Superior temporal gyrus (tissue), 1 donor: ENCODE results near the gene ENOSF1.
"Not testable (repeated sequence)": the region's sequence is repeated elsewhere in the genome, so short reads cannot be mapped to it uniquely, and the experiment has no call there.

Experiments
- DNase-seq: peaks from one replicate; pipeline ENCODE4 v3.0.0-alpha.2; 2016; ENCODE audit errors: extremely low spot score

ENOSF1 gene

GRCh38 chr18:706405-706804 is 6.0 kb downstream of the ENOSF1 start:
- peak; percentile 51 for DNase-seq

GRCh38 chr18:703213-703967 is 9.0 kb downstream of the ENOSF1 start:
- DNase-seq, result no peak

- no peak for DNase-seq
Observed at GRCh38 chr18:697800-698199, 14.6 kb downstream of the ENOSF1 start.

GRCh38 chr18:697012-697411 is 15.4 kb downstream of the ENOSF1 start:
- DNase-seq, result no peak

- no peak for DNase-seq
Observed at GRCh38 chr18:693466-694187, 18.8 kb downstream of the ENOSF1 start.

GRCh38 chr18:692824-693223 is 19.6 kb downstream of the ENOSF1 start:
- DNase-seq, result no peak

GRCh38 chr18:688323-688722 is 24.1 kb downstream of the ENOSF1 start:
- DNase-seq, result no peak

GRCh38 chr18:686339-687111 is 25.9 kb downstream of the ENOSF1 start:
- DNase-seq, result no peak

GRCh38 chr18:685438-685837 is 27.0 kb downstream of the ENOSF1 start:
- no peak for DNase-seq

GRCh38 chr18:683531-683930 is 28.9 kb downstream of the ENOSF1 start:
- DNase-seq, result no peak

GRCh38 chr18:682833-683232 is 29.6 kb downstream of the ENOSF1 start:
- DNase-seq, result no peak

GRCh38 chr18:682416-682815 is 30.0 kb downstream of the ENOSF1 start:
- not testable (repeated sequence) for DNase-seq

- DNase-seq, result no peak
Observed at GRCh38 chr18:681985-682384, 30.4 kb downstream of the ENOSF1 start.

GRCh38 chr18:680392-680791 is 32.0 kb downstream of the ENOSF1 start:
- DNase-seq, result no peak

GRCh38 chr18:679516-679915 is 32.9 kb downstream of the ENOSF1 start:
- no peak for DNase-seq

GRCh38 chr18:678482-679182 is 33.8 kb downstream of the ENOSF1 start:
- no peak for DNase-seq

GRCh38 chr18:677951-678381 is 34.5 kb downstream of the ENOSF1 start:
- DNase-seq, result peak; percentile 49

- no peak for DNase-seq
Observed at GRCh38 chr18:677145-677544, 35.3 kb downstream of the ENOSF1 start.

- DNase-seq, result no peak
Observed at GRCh38 chr18:676736-677135, 35.7 kb downstream of the ENOSF1 start.

- DNase-seq, result no peak
Observed at GRCh38 chr18:676069-676468, 36.4 kb downstream of the ENOSF1 start.

- DNase-seq, result no peak
Observed at GRCh38 chr18:675307-675706, 37.1 kb downstream of the ENOSF1 start.

GRCh38 chr18:673769-674168 is 38.7 kb downstream of the ENOSF1 start:
- DNase-seq, result no peak
